Activated CD8-positive, alpha-beta memory T cell treated with anti-CD3 and anti-CD28 coated beads, Interleukin-2, amount 50 U/mL, for 48 hours (primary cell): ENCODE results near the gene DOCK1.

Experiments used
- DNase-seq: peaks from one replicate; pipeline ENCODE4 v3.0.0-alpha.2; 2020

DOCK1 gene

DNA sequence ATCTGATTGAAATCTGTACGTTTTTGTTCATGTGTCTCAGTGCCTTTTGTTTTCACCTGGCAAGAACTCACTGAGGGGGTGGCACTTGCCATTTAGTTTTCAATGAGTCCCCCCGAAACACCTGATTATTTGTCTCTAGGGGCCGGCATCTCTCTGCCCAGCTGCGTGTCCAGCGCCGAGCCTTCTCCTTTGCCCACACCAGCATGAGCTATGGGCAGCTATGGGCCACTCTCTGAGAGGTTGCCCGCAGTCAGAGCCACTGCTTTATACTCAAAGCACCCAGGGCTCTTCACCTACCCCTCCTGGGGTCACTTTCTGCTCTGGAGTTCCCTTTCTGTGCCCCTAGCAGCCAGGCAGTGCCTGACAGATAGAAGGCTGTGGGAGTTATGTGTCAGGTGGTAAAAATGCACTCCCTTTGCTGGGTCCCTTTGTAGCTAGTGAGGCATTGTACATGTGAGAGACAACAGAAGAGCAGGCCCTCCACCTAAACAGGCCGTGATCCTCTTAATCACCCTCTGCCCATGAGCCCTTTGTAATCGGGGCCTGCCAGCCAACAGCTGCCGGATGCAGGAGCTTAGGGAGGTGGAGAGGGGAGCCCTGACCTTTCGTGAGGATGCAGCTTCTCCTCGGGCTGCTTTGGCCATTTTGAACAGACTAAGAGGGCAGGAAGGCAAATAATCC lies 510.8 kb downstream of the DOCK1 start:
- no peak for DNase-seq

DNA sequence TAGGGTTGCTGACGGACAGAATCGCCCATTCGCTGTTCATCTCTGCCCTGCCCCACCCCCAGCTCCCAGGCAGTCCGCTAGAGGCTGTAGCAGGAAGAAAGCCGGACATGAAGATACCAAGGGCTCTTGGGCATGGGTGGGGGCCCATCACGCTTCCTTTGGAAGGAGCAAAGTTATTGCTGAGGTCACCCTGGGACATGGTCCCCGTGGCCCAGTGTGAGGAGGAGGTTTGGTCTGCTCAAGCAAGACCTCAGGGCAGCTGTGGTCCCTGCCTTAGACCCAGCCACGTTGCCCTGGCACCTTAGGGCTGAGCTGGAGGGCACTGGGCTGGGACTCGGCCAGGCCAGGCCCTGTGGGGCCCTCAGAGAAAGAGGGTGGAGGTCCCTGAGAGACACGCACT lies 511.8 kb downstream of the DOCK1 start:
- DNase-seq, result no peak

DNA sequence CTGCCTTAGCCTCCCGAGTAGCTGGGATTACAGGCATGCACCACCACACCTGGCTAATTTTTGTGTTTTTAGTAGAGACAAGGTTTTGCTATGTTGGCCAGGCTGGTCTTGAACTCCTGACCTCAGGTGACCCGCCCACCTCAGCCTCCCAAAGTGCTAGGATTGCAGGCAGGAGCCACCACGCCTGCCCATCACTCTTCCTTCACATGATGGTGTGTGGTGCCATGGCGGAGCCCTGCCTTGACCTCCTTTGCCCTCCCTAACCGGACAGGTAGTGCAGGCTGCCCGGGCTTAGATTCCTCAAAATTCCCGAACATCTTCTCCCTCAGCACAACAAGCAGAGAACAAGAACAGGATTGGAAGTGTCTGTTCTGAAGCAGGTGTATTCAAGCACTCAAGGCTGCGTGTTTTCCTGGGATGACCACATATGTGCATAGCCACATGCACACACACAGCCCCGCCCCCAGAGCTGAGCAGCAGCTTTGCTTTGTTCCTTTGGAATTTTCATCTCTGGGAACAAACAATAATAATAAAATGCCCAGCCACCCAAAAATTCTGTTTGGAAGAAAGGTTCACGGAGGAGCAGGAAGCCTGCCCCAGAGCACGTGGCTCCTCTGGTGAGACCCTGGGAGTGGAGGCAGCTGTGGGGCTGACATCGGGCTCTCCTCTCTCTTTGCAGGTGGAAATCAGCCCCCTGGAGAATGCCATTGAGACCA lies 512.6 kb downstream of the DOCK1 start:
- DNase-seq, result no peak

DNA sequence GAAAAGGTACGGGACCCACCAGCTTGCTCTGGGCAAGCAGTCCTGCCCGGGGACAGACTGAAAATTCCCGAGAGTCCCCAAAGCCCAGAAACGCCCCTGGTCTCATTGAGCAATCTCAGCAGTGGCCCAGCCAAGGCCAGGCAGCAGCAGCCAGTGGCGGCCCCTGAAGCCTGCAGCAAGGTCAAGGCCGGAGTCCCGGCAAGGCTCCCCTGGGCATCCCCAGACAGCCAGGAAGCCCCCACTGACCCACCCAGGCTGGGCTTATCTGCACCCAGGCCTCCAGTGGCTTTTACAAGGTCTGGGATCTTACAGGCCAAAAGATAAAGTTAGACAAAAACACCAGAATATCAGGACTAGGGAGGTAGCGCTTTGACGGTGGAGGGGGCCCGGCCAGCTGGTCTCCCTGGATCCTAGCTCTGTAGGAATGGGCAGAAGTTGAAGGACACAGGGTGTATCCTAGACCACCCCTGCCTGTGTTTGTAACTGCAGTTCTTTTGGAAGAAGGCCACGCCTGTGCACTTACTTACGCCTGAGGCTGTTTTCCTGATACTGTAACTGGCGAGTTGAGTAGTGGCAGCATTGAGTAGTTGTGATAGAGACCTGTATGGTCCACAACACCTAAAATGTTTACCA lies 513.4 kb downstream of the DOCK1 start:
- no peak for DNase-seq

DNA sequence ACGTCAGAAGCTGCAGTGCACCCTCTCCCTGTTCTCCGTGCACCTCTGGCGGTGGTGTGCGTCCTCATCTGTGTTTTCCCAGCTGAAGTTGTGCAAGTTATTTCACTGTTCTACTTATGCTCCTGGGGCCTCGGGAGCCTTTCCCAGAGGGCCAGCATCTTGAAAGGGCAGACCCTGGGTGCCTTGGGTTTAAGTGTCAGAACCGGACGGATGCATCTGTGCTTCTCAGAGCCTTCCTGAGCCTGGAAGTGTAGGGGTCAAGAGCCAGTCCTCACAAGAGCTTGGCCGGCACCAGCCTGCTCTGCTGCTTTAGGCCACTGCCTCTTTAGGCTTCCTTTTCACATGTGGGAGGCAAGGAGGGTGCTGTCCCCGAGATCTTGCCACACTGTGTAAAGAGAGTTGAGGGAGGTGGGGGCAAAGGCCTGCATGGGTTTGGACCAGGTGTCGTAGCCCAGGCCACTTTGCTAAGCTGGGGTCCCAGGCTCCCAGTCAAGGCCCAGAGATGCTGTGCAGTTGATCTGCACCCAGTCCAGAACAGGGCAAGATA lies 515.0 kb downstream of the DOCK1 start:
- DNase-seq, result no peak

DNA sequence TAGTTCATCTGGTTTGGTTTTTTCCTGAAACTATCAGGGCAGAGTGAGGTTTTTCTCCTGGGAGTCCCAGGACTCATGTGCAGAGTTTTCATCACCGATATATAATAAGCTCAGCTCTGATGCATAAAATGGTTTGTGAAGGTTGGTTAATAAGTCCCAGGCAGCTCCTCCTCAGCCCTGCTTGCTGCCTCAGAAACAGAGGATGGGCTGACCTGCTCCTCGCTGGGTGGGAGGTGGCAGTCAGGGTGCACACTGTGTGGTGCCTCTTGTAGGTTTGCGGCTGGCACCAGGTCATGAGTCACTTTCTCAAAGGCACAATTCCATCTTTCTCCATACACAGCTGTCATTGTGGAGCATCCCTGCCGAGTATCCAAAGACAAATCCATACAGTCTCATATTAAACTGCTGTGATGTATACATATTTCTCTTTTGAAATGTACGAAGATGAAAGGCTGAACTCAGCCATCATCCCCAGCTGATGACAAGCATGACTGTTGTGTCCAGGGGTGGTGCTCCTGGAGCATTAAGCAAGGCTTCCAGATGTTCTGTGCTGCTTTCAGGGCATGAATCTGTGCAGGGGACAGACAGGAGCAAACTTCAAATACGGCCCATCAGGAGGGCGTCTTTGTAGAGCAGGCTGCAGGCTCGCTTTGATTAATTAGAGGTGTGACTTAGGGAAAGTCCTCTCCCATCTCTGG lies 518.1 kb downstream of the DOCK1 start:
- no peak for DNase-seq

DNA sequence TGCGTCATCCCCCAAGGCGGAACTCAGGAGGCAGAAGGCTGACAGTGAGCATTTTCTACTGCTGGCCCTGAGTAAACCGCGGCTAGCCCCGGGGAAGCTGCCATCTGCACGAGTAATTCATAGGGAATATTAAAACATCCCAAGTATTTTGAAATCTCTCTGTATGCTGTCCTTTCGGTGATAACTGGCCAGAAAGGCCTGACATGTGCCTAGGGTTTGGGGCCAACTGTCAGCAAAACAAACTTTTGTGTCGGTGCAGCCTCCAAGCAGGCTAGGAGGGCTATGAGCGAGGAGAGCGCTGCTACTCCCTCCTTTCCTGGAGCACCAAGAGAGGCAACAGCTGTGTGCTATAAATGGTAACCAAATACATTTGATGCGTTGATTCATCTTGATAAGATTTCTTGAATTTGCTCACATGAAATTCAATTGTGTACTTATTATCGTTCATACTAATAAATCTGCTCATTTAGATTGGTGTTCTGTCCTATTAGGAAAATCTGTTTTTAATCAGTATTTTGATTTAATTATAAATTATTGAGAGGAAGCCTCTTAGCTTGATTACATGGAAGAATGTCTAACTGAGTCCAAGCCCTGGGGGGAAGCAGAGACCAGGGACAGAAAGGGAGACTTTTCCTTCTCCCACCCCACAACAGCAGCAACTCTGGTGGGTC lies 519.5 kb downstream of the DOCK1 start:
- DNase-seq, result no peak

DNA sequence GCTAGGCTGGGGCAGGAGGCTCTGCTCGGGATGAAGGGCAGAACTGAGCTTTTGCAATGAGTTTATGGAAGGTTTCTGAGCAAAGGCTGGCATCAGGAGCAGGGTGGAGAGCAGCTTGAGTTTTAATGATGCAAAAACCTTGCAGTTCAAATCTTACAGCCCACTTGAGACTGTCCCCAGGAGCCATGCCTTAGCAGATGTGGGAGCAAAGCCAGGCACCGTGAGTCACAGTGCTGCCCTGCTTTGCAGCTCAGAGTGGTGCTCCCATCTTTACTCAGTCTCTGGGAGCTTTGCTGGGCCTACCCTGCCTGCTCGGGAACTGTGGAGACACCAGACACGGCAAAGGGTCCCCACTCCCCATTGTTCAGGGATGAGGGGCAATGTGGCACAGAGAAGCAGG lies 521.5 kb downstream of the DOCK1 start:
- no peak for DNase-seq

DNA sequence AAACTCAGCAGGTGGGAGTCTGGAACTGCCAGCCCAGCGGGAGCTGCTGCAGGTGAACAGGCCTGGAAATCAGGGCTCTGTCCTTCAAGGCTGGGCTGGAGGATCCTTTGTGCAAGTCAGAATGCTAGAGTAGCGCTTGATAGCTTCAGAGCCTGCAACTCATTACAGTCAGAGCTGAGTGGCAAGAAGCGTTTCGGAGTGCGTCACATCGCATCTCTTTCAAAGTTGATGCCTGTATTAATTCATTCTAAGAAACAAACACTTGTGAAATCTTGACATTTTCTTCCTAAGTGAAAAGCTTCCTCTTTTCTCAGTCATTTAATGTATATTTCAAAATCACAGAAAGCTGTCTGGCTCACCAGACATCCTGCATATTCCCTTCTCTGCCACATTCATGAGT lies 522.7 kb downstream of the DOCK1 start:
- DNase-seq, result no peak

DNA sequence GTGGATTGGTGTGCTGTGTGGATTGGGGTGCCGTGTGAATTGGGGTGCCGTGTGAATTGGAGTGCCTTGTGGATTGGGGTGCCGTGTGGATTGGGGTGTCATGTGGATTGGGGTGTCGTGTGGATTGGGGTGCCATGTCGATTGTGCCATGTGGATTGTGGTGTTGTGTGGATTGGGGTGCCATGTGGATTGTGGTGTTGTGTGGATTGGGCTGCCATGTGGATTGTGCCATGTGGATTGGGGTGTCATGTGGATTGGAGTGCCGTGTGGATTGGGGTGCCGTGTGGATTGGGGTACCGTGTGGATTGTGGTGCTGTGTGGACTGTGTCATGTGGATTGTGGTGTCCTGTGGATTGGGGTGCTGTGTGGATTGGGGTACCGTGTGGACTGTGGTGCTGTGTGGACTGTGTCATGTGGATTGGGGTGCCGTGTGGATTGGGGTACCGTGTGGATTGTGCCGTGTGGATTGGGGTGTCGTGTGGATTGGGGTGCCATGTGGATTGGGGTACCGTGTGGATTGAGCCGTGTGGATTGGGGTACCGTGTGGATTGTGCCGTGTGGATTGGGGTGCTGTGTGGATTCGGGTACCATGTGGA lies 523.3 kb downstream of the DOCK1 start:
- no peak for DNase-seq

DNA sequence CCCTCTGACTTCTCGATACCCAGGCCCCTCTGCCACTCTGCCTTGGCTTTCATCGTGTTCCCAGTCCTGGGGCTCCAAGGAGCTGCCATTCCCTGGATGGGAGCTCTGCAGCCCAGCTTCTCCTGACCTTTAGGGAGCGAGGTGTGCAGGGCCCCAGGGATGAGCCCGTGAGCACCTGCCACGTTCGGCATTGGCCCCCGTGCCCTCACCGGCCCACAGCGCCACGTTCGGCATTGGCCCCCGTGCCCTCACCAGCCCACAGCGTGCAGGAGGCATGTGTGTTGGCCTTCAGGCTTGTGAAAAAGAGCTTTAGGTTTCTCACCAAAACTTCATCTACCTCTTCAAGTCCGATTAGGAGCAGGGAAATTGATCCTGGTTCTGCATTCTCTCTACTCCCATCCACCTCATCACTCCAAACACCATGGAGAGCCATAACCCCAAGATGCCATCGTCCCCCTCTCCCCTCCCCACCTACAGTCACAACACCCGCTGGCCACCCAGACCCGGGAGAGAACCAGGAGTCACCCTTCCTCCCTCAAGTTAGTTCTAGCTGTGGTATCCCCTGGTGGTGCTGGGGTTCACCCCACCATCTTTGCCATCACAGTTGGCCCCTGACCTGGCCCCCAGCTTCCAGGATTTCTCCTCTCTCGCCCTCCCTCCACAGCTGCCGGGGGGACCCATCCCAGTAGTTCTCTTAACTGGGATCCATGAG lies 524.5 kb downstream of the DOCK1 start:
- DNase-seq, result no peak

DNA sequence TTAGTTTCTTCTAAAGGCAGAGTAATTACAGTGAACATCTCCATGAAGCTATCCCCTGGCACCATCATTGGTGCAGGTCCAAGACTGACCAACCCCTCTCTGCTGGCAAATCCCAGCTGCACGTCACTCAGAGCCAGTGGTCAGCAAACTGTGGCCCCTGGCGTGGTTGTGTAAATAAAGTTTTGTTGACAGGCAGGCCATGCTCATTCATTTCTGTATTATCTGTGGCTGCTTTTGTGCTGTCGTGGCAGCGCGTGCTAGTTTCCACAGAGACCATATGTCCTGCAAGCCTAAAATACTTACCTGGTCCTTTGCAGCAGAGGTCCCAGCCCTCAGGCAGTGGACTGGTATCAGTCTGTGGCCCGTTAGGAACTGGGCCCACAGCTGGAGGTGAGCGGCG lies 526.3 kb downstream of the DOCK1 start:
- DNase-seq, result no peak

DNA sequence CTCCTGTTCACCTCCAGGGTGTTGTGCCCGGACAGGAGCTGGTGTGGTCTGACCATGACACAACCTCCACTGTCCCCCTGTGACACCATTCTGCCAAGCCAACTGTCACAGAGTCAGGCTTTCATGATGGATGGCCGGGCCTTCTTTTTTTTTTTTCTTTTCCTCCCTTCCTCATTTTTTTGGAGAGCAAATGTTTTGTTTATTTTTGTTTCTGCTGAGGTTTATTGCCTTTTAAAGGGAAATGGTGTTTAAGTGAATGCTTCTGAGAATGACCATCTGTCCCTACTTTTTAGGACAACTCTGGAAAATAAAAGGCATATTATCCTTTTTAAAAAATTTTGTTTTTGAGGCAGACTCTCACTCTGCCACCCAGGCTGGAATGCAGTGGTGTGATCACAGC lies 528.8 kb downstream of the DOCK1 start:
- DNase-seq, result no peak

DNA sequence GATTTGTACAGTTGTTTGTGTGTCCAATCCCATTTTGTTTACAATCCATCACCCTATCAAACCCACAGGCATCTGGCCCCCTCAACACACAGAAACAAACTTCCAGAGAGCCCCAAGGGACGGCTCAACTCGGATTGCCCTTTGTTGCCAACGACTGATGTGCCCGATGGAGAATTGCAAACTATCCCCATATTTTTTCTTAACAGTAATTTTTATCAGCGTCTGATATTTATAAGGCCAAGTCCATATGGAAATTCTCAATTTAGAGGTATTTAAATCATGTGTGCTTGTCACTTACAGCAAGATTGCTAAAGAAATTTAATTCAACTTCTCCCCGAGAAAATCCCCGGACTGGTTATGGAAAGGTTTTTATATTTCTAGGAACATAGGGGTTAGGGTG lies 530.0 kb downstream of the DOCK1 start:
- no peak for DNase-seq

DNA sequence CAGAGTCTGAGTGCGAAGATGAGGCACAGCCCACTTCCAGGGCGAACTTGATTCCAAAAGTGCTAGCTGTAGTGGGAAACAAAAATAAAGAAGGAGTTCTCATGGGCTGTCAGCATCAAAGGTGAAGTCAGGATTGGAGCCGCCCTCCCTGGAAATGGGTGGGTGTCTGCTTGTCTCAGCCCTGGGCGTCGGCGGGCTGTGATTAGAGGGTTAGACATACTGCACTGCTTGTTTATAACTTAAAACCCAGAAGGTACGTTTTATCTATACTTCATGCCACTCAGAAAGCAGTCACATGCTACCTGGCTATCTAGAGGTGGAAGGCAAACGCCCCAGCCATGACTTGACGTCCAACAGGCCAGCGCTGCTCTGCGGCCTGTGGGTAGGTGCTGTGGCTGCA lies 535.1 kb downstream of the DOCK1 start:
- no peak for DNase-seq

DNA sequence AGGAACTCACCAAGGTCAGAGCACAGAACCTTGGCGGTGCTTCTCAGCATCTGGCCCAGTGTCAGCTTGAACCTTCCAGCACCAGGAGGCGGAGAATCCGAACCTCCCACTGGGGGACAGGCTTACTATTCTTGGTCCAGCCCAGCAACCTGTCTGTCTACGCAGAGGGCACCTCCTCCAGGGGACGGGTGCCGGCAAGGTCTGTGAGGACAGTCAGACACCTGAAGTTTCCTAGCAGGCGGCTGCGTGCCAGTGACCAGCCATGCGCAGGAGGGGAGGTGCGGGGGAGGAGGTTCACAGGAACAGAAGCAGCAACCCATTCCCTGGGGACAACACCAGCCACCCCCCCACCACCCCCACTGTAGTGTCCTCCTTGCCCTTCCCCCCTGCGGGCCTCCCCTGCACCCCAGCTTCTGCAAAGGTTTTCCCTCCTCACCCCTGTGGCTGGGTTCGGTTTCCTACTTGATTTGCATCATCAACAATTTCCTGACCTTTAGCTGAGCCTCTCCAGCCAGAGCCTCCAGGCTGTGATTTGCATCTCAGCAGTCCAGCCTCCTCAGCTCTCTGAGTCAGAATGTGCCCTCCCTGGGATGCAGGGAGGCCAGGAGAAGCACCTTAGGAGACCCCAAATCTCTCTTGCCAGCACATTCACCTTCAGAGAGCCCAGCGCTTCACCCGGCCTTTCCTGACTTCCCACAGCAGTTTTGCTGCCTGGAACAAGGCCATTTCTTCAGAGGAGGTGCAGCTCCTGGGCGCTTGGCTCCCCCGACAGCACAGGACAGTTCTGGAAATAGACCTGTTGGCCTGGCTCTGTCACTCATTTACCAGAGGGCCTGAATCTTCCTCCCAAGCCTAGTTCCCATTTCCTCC lies 536.4 kb downstream of the DOCK1 start:
- no peak for DNase-seq

DNA sequence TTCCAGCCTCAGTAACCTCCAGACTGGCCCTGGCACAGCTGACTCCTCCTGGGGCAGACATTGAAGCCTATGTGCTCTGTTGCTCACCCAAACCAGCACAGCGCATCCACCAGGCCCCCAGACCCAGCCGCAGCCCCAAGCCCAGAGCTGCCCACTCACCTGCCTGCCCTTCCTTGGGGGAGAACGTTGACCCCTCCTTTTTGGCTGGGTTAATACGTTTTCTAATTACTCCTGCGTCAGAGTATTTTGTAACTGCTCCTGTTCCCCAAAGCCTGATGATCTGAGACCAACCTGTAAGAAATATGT lies 536.9 kb downstream of the DOCK1 start:
- DNase-seq, result no peak

DNA sequence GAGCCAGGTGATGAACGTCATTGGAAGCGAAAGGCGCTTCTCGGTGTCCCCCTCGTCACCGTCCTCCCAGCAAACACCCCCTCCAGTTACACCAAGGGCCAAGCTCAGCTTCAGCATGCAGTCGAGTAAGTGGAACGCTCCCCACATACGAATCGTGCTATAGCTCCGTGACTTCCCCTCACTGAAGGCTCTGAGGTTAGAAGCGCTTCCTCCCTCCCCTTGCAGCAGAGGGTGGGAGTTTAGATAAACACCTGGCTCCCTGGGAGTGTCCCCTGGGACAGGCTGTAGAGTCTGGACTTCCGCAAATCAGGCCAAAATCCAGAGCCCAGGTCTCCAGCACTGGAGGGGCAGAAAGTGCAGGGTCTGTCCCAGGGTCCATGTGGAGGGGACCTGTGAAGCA lies 538.9 kb downstream of the DOCK1 start:
- DNase-seq, result no peak

DNA sequence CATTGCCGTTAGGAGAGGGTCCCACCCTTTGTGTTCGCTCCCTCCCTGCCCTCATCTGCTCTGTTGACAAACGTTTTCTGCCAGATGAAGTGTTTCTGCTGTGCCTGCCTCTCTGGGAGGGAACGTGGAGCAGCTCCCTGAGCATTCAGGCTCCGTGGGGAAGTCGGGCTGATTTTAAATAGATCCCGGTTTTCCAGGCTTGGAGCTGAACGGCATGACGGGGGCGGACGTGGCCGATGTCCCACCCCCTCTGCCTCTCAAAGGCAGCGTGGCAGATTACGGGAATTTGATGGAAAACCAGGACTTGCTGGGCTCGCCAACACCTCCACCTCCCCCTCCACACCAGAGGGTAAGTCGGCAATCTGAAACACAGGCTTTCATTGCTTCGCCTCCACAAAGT lies 542.0 kb downstream of the DOCK1 start:
- DNase-seq, result no peak

DNA sequence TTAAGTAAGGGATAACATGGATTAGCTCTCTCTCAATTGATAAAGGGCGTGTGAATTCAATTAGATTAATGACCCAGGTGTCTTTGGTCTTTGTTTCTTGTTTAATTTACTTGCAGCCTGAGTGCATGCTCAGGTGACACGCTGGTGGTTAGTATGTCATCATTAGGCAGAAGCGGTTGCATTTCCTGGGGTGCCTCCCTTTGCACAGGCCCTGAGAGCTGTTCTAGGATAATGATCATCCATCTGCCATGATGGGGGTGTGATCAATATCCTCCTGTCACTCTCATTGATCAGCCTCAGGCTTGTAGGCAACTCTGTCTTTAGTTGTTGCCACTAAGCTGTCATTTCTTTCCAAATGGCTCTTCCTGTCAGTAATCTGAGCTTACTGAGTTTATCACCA lies 544.3 kb downstream of the DOCK1 start:
- no peak for DNase-seq

DNA sequence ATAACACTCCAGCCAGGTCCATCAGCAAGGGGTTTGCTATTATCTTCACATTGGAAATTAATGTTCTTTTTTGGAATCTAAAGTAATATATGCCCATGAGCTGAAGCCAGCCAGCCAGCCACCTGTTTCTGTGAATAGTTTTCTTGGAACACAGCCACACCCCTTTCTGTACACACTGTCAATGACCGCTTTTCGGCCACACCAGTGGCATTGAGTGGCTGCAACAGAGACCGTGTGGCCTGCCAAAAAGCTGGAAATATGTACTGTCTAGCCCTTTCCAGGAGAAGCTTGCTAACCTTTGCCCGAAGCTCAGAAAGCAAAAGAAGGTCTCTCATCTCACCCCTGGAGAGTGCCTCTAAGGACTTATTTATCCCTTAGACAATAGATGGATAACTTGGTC lies 545.4 kb downstream of the DOCK1 start:
- no peak for DNase-seq
